MCF 10A (cell line): ENCODE measurements around the gene ADGRG6. TPM values are rescaled to one million over a fixed set of nuclear protein-coding genes. Genes with fewer than 3 reads are reported as not detected.
"Not testable (repeated sequence)": the region's sequence is repeated elsewhere in the genome, so short reads cannot be mapped to it uniquely, and the experiment has no call there.

ENCODE experiments used
- BruUV-seq: library from RNA; stranded (reverse); fragments of 400-500 nt; replicated peaks from 2 replicates; lab custom pipeline; 2021; lab: Mats Ljungman, UMichigan
- CTCF ChIA-PET: fragments of 300-600 bp; sonication (Branson Sonifier 250); formaldehyde crosslinking; extraction: SDS; loops from one replicate; lab custom pipeline; 2021; ENCODE audit warnings: antibody characterized with exemption, inconsistent platforms; lab: Yijun Ruan, JAX
- POLR2A ChIA-PET: fragments of 300-600, 350-650 bp; sonication (Branson Sonifier 250); formaldehyde crosslinking; extraction: SDS; loops from one replicate; lab custom pipeline; 2020; ENCODE audit warnings: antibody characterized with exemption, inconsistent platforms; lab: Yijun Ruan, JAX
- DNase-seq: peaks from one replicate; pipeline ENCODE4 v3.0.0-alpha.2; 2018; ENCODE audit not compliant: unreplicated experiment
- H3K27ac Mint-ChIP-seq: one replicate; pipeline ENCODE4 v1.8.0; 2022; ENCODE audit warnings: mild to moderate bottlenecking, low read depth, mixed read lengths; ENCODE audit not compliant: unreplicated experiment
- H3K27me3 Mint-ChIP-seq: one replicate; pipeline ENCODE4 v1.8.0; 2022; ENCODE audit warnings: mixed read lengths; ENCODE audit not compliant: insufficient read depth, unreplicated experiment
- H3K36me3 Mint-ChIP-seq: one replicate; pipeline ENCODE4 v1.8.0; 2022; ENCODE audit warnings: mild to moderate bottlenecking, moderate library complexity, mixed read lengths; ENCODE audit not compliant: insufficient read depth, unreplicated experiment
- H3K4me1 Mint-ChIP-seq: one replicate; pipeline ENCODE4 v1.8.0; 2022; ENCODE audit warnings: mixed read lengths; ENCODE audit not compliant: insufficient read depth, unreplicated experiment
- H3K4me3 Mint-ChIP-seq: one replicate; pipeline ENCODE4 v1.8.0; 2022; ENCODE audit warnings: mild to moderate bottlenecking, moderate library complexity, mixed read lengths; ENCODE audit not compliant: unreplicated experiment
- H3K9me3 Mint-ChIP-seq: one replicate; pipeline ENCODE4 v1.8.0; 2022; ENCODE audit warnings: mixed read lengths; ENCODE audit not compliant: unreplicated experiment
- CTCF ChIP-seq: fragments of 200-600 bp; IDR thresholded peaks from one replicate; pipeline ENCODE4 v1.8.0; 2022; ENCODE audit warnings: antibody characterized with exemption, mild to moderate bottlenecking; ENCODE audit not compliant: unreplicated experiment
- intact Hi-C: fragments of 100-400 bp; cut with micrococcal nuclease; formaldehyde crosslinking; loops from 2 replicates; pipeline ENCODE4 v1.14.1; 2022
- total RNA-seq: library from RNA; stranded (reverse); gene quantifications from 2 replicates; pipeline ENCODE4 v1.2.3, GENCODE V29; 2022

Gene ADGRG6
- total RNA-seq, 1 experiment from 2014 or later: 44.2 TPM

GRCh38 chr6:142421285-142422117 lies 119.7 kb downstream of the ADGRG6 start:
- no peak for TF ChIP-seq CTCF
- no peak overlapping the region for H3K27ac Mint-ChIP-seq
- BruUV-seq: no TSS peak
- no peaks in the 10 kb centered on the region for H3K4me1 Mint-ChIP-seq
- H3K9me3 Mint-ChIP-seq: no peaks in the 10 kb centered on the region
- ChIA-PET POLR2A (interaction anchor here (0.5 kb wide), 1 partner anchor 237 kb away, joined by 6 read pairs; no protein-coding TSS in a partner anchor), CTCF (no interaction called here)
- peaks cover 33% of the 10 kb centered on the region for H3K36me3 Mint-ChIP-seq
- no peak for DNase-seq
- H3K4me3 Mint-ChIP-seq: no peak overlapping the region
- intact Hi-C loops: no loop called here
- no peaks in the 10 kb centered on the region for H3K27me3 Mint-ChIP-seq

DNA sequence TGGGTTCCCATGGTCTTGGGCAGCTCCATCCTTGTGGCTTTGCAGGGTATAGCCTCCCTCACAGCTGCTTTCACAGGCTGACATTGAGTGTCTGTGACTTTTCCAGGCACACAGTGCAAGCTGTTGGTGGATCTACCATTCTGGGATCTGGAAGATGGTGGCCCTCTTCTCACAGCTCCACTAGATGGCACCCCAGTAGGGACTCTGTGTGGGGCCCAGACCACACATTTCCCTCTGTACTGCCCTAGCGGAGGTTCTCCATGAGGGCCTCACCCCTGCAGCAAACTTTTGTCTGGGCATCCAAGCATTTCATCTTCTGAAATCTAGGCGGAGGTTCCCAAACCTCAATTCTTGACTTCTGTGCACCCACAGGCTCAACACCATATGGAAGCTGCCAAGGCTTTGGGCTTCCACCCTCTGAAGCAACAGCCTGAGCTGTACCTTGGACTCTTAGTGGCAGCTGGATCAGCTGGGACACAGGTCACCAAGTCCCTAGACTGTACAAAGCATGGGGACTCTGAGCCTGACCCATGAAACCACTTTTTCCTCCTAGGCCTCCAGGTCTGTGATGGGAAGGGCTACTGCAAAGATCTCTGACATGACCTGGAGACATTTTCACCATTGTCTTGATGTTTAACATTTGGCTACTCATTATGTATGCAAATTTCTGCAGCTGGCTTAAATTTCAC lies 124.8 kb downstream of the ADGRG6 start:
- BruUV-seq, intact Hi-C loops, H3K9me3 Mint-ChIP-seq, POLR2A ChIA-PET, H3K27me3 Mint-ChIP-seq, CTCF ChIA-PET, H3K27ac Mint-ChIP-seq, H3K4me1 Mint-ChIP-seq, H3K4me3 Mint-ChIP-seq, DNase-seq: not testable (repeated sequence)
- peaks cover 12% of the 10 kb centered on the region for H3K36me3 Mint-ChIP-seq

- H3K27ac Mint-ChIP-seq, BruUV-seq, H3K27me3 Mint-ChIP-seq, intact Hi-C loops, H3K4me1 Mint-ChIP-seq, DNase-seq, H3K4me3 Mint-ChIP-seq, H3K9me3 Mint-ChIP-seq, POLR2A ChIA-PET, CTCF ChIA-PET: not testable (repeated sequence)
- H3K36me3 Mint-ChIP-seq: peaks cover 12% of the 10 kb centered on the region
Measured at GRCh38 chr6:142428468-142428867, 126.7 kb downstream of the ADGRG6 start.

GRCh38 chr6:142429195-142429594 lies 127.4 kb downstream of the ADGRG6 start:
- Mint-ChIP-seq H3K27me3 (no peaks in the 10 kb centered on the region), H3K9me3 (peaks cover 7% of the 10 kb centered on the region), H3K4me1 (no peaks in the 10 kb centered on the region), H3K27ac (no peak overlapping the region), H3K36me3 (peaks cover 12% of the 10 kb centered on the region), H3K4me3 (no peak overlapping the region)
- TF ChIP-seq CTCF: no peak
- intact Hi-C loops: no loop called here
- peak; percentile 62 for DNase-seq
- no TSS peak for BruUV-seq
- ChIA-PET CTCF (no interaction called here), POLR2A (interaction anchor here (0.8 kb wide), 1 partner anchor 13 kb away, joined by 3 read pairs; no protein-coding TSS in a partner anchor)

GRCh38 chr6:142433419-142433818 lies 131.6 kb downstream of the ADGRG6 start:
- Mint-ChIP-seq H3K36me3 (peaks cover 15% of the 10 kb centered on the region), H3K27me3 (no peaks in the 10 kb centered on the region), H3K9me3 (no peaks in the 10 kb centered on the region), H3K27ac (no peak overlapping the region), H3K4me3 (no peak overlapping the region), H3K4me1 (no peaks in the 10 kb centered on the region)
- no peak for TF ChIP-seq CTCF
- no peak for DNase-seq
- POLR2A ChIA-PET: no interaction called here
- no TSS peak for BruUV-seq
- intact Hi-C loops: no loop called here
- CTCF ChIA-PET: no interaction called here
